ENCODE results near the gene NOP56.

NOP56 gene

GRCh38 chr20:2651772-2652723 lies at the start of gene NOP56:
Gene NOP56, plus strand, starts transcription at chr20:2652632. Its CDS starts 29 bp downstream, at chr20:2652661.
- DNase-seq = peak; percentile 94

GRCh38 chr20:2602746-2603145 lies 49.7 kb upstream of the NOP56 start:
- DNase-seq = no peak

GRCh38 chr20:2603816-2604505 lies 48.5 kb upstream of the NOP56 start:
- no peak for DNase-seq

DNA sequence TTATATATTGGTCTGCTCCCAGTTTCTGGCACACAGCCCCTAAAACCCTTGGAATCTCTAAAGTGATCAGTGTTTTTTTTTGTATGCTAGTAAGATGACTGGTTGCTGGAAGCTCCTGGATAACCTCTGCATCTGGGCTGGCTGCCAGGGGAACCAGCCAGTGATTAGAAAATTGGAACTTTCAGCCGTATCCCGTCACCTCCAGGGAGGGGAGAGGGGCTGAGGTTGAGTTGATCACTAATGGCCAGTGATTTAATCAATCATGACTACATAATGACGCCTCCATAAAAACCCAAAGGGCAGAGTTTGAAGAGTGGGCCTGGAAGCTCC lies 48.0 kb upstream of the NOP56 start:
- no peak for DNase-seq

GRCh38 chr20:2606507-2607006 lies 45.9 kb upstream of the NOP56 start:
- no peak for DNase-seq

DNA sequence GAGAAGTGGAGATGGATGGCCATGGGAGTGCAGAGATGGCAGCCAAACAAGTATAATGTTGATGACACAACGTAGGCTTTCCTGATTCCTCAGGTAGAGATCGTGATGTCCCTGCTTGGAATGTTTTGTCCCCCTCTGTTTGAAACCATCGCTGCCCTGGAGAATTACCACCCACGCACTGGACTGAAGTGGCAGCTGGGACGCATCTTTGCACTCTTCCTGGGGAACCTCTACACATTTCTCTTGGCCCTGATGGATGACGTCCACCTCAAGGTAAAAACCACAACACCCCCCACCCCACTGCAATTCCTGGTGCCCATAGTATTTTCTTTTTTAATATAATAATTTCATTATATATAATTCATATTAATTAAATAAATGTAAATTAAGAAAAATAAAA lies 42.1 kb upstream of the NOP56 start:
- no peak for DNase-seq

- DNase-seq = no peak
These were observed 41.3 kb upstream of the NOP56 start for GRCh38 chr20:2610941-2611720.

GRCh38 chr20:2612073-2612472 lies 40.4 kb upstream of the NOP56 start:
- no peak for DNase-seq

- DNase-seq = no peak
These were observed 35.8 kb upstream of the NOP56 start for GRCh38 chr20:2616634-2617033.

DNA sequence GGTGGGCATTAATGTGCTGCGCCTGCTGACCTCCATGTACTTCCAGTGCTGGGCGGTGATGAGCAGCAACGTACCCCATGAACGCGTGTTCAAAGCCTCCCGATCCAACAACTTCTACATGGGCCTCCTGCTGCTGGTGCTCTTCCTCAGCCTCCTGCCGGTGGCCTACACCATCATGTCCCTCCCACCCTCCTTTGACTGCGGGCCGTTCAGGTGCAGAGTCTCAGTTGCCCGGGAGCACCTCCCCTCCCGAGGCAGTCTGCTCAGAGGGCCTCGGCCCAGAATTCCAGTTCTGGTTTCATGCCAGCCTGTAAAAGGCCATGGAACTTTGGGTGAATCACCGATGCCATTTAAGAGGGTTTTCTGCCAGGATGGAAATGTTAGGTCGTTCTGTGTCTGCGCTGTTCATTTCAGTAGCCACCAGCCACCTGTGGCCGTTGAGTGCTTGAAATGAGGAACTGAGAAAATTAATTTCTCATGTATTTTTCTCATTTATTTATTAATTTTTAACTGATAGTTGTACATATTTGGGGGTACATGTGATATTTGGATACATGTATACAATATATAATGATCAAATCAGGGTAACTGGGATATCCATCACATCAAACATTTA lies 35.2 kb upstream of the NOP56 start:
- DNase-seq = no peak

DNA sequence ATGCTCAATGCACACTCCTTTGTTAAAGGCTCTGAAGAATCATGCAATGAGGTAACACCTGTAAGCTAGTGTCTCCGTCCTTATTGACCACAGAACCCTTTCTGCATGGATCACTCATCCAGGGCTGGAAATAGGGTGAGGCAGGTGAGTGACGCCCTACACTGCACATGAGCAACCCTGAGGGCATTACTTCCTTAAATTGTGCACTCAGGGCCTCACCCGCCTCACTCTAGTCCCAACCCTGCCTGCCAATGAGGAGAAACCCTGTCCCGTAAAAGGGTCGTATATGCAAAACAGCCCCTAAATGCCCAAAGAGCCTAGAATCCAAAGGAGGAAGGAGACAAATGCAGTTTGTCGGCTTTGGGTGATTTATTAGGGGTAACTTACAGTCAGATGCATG lies 33.6 kb upstream of the NOP56 start:
- DNase-seq = no peak

GRCh38 chr20:2619337-2619736 lies 33.1 kb upstream of the NOP56 start:
- no peak for DNase-seq

GRCh38 chr20:2619961-2620595 lies 32.4 kb upstream of the NOP56 start:
- DNase-seq = no peak

DNA sequence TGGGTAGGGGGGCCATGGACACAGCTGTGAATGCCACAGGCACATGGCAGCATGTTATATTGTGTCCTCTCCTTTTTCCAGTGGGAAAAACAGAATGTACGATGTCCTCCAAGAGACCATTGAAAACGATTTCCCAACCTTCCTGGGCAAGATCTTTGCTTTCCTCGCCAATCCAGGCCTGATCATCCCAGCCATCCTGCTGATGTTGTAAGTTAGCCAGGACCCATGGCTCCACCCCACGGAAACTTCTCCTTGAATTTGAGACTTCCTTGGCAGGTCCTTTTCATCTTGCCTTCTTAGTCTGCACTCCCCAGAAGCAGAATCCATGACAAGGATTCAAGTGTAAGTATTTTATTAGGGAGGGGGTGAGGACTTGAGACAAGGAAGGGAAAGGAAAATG lies 28.2 kb upstream of the NOP56 start:
- DNase-seq = no peak

DNA sequence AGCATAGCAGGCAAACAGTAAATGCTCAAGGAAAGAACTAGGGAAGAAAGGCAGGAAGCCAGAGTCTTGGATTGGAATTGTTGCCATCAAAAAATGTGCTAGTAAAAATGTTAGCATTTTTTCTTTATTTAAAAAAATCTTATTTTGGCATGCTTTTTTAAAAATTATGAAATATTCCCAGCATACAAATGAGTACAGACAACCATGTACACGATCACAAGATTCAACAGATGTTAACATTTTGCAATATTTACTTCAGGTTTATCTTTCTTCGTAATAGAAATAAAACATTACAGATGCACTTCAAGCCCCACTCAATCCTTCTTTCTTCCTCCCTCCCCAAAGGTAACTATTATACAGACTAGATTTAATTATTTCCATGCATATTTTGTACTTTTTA lies 27.4 kb upstream of the NOP56 start:
- DNase-seq = no peak

GRCh38 chr20:2626853-2627541 lies 25.4 kb upstream of the NOP56 start:
- DNase-seq = no peak

DNA sequence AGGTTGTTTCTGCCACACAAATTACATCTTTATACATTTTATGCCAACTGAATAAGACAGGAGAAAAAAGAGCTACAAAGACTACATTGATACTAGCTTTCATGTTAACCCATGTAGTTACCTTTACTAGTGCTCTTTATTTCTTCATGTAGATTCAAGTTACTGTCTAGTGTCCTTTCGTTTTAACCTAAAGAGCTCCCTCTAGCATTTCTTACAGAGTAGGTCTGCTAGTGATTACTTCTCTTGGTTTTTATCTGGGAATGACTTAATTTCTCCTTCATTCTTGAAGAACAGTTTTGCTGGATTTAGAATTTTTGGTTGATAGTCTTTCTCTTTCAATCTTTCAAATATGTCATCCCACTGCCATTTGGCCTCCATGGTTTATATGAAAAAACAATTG lies 21.2 kb upstream of the NOP56 start:
- DNase-seq = no peak

DNA sequence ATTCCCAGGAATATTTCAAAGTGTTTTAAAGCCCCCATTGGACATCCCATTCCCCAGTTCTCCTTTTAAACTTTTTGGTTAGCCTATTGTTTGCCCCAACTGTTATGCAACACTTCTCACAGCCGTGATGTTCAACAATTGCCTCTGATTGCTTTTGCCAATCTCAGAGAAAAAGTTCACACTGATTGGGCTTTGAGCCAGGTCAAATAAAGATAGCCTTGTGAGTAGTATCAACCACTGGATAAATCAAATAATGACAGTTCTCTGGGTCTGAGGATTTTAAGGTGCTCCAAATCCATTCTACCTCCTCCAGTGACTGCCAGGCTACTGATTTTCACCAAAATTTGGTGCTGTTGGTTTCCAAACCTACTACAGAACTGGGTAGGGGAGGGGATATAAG lies 19.1 kb upstream of the NOP56 start:
- DNase-seq = no peak

DNA sequence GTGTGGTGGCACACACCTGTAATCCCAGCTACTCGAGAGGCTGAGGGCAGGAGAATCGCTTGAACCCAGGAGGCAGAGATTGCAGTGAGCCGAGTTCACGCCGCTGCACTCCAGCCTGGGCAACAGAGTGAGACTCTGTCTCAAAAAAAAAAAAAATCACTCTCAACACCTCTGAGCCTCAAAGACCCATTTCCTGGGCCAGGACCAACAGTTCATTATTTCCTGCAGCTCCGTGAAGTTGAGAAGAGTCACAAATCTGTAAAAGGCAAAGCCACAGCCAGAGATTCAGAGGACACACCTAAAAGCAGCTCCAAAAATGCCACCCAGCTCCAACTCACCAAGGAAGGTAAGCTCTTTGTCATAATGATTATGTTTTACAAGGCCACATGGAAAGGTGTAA lies 15.2 kb upstream of the NOP56 start:
- no peak for DNase-seq

- no peak for DNase-seq
These were observed 12.2 kb upstream of the NOP56 start for GRCh38 chr20:2640260-2640659.

DNA sequence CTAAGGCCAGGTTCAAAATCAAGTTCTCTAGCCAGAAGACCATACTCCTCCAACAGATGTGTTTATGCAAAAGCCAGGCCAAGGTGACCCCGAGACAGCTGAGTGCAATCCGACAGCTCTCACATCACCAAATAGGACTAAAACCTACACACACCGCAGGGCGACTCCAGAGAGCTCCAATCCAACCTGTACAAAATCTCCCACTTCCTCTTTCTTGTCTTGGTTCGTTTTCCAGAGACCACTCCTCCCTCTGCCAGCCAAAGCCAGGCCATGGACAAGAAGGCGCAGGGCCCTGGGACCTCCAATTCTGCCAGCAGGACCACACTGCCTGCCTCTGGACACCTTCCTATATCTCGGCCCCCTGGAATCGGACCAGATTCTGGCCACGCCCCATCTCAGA lies 11.5 kb upstream of the NOP56 start:
- no peak for DNase-seq

DNA sequence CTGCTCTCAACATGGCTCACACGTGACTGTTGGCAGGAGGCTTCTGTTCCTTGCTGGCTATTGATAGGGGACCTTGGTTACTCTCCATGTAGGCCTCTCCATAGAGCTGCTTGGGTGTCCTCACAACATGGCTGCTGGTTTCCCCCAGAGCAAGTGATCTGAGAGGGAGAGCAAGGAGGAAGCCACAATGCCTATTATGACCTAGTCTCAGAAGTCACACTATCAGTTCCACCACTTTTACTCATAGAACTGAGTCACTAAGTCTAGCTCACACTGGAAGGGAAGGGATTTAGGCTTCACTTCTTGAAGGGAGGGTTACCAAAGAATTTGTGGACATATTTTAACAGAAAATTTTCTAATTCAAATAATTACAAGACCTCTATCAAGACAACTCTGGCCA lies 8.7 kb upstream of the NOP56 start:
- DNase-seq = no peak
